BJ (cell line): ENCODE measurements around the gene B3GNT9. TPM values are rescaled to one million over a fixed set of nuclear protein-coding genes. Genes with fewer than 3 reads are reported as not detected.

ENCODE experiments used
- CTCF ChIA-PET: fragments of 350-600 bp; formaldehyde crosslinking; extraction: SDS; loops from one replicate; lab custom pipeline; 2021; ENCODE audit warnings: antibody characterized with exemption, inconsistent platforms; lab: Yijun Ruan, JAX
- POLR2A ChIA-PET: fragments of 300-600 bp; sonication (Branson Sonifier 250); formaldehyde crosslinking; extraction: SDS; loops from one replicate; lab custom pipeline; 2021; ENCODE audit warnings: antibody characterized with exemption; lab: Charles Lee
- DNase-seq: peaks from one replicate; pipeline ENCODE4 v3.0.0-alpha.2; 2011; ENCODE audit warnings: low read depth
- H3K27me3 ChIP-seq: 2 replicates; pipeline ENCODE4 v1.6.0; 2011; ENCODE audit warnings: low read length; ENCODE audit not compliant: control insufficient read depth, insufficient read depth
- H3K36me3 ChIP-seq: 2 replicates; pipeline ENCODE4 v1.5.1; 2011; ENCODE audit warnings: low read length; ENCODE audit not compliant: control insufficient read depth, insufficient read depth
- H3K4me3 ChIP-seq: 2 replicates; pipeline ENCODE4 v1.5.1; 2011; ENCODE audit warnings: low read depth, mild to moderate bottlenecking, control low read depth, low read length
- polyA plus RNA-seq: library from polyadenylated mRNA; depleted of rRNA; stranded (reverse); fragments of >200 nt; gene quantifications from 2 replicates; pipeline ENCODE4 v1.2.3, GENCODE V29; 2011
- TF ChIP-seq, protein P1 (sequence below): IDR thresholded peaks from 2 replicates; pipeline ENCODE4 v1.5.1; 2011; ENCODE audit warnings: low read depth, mild to moderate bottlenecking, control low read depth, inconsistent platforms, low read length, moderate library complexity; ENCODE audit not compliant: insufficient read depth

Gene B3GNT9
- polyA plus RNA-seq, 1 experiment = 34.9 TPM

DNA sequence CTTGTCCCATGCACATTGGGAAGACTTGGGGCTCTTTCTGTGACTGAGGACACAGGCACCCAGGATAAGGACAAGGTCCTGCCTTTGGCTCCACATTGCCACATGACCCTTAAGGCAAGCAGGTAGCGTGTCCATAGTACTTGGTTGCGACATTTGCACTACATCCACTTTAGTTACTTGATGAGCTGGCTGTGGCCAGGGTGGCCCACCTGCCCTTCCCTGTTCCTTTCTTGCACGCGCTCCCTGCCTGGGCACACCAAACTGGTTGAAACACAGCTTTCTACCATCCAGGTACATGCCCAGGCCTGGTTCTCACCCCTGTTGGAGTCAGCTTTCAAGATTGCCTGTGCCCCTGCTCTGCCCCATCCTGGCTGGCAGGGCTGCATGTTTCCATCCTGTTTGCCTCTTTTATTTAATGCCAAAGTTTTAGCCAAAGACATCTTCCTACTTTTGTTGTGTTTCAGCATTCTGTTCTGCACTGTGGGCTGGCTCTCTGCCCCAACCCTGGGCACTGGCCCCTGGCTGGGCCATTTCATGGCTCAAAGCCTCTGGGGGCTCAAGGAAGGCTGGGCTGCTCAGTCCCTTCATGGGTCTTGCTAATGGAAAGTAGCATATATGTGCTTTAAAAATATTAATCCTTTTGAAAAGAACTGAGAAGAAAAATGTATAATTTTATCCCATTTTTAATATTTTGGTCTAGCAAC is 3.2 kb downstream of the B3GNT9 start:
- Histone ChIP-seq H3K4me3 (no peak overlapping the region), H3K27me3 (no peaks in the 10 kb centered on the region), H3K36me3 (peaks cover 25% of the 10 kb centered on the region)
- ChIA-PET POLR2A (interaction anchor here (0.6 kb wide), 1 partner anchor 103 kb away, joined by 4 read pairs; no protein-coding TSS in a partner anchor), CTCF (interaction anchor here (0.5 to 0.8 kb wide), 2 partner anchors 46 to 62 kb away, joined by 3 to 4 read pairs; no protein-coding TSS in a partner anchor)
- no peak for DNase-seq
- TF ChIP-seq, protein P1, sequence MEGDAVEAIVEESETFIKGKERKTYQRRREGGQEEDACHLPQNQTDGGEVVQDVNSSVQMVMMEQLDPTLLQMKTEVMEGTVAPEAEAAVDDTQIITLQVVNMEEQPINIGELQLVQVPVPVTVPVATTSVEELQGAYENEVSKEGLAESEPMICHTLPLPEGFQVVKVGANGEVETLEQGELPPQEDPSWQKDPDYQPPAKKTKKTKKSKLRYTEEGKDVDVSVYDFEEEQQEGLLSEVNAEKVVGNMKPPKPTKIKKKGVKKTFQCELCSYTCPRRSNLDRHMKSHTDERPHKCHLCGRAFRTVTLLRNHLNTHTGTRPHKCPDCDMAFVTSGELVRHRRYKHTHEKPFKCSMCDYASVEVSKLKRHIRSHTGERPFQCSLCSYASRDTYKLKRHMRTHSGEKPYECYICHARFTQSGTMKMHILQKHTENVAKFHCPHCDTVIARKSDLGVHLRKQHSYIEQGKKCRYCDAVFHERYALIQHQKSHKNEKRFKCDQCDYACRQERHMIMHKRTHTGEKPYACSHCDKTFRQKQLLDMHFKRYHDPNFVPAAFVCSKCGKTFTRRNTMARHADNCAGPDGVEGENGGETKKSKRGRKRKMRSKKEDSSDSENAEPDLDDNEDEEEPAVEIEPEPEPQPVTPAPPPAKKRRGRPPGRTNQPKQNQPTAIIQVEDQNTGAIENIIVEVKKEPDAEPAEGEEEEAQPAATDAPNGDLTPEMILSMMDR = no peak

DNA sequence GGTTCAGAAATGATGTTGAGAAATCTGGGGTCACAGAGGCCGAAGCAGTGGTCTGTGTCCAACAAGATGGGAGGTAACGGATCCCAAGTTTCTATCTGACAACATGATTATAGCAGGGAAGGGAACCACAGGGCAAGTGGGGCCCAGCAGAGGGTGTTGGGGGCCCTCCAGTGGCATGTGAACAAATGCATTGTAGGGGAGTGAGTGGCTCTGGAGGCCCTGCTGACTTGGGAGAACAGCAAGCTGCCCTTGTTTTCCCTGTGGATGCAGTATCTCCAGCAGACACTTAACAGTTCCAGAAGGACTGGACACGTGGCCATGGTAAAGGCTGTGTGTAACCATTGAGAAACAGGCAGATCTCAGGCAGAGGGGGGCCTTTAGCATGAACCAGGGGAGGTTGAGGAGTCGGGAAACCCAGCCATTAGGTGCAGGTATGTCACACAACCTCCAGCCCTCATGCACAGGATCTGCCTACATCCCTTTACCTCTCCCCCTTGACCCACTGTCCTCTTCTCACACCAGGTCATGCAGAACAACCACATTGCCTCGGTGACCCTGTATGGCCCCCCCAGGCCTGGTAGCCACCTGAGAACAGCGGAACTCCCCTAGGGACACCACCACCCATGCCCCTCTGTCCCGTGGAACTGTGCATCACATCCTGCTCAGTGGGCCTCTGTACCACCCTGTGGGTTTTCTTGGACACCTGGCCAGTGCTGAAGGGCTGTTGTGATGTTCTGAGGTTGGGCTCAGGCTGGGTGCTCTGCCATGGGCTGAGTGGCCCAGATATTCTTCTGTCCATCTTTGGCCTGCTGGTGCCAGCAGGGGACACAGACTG is 4.1 kb downstream of the B3GNT9 start:
- Histone ChIP-seq H3K36me3 (peaks cover 30% of the 10 kb centered on the region), H3K27me3 (no peaks in the 10 kb centered on the region), H3K4me3 (no peak overlapping the region)
- POLR2A ChIA-PET = interaction anchor here (1.0 kb wide), 1 partner anchor 129 kb away, joined by 3 read pairs; no protein-coding TSS in a partner anchor
- DNase-seq = no peak
- CTCF ChIA-PET = interaction anchor here (0.8 to 3.2 kb wide), 2 partner anchors 9 to 45 kb away, joined by 3 to 14 read pairs; no protein-coding TSS in a partner anchor
- TF ChIP-seq, protein P1 = no peak

DNA sequence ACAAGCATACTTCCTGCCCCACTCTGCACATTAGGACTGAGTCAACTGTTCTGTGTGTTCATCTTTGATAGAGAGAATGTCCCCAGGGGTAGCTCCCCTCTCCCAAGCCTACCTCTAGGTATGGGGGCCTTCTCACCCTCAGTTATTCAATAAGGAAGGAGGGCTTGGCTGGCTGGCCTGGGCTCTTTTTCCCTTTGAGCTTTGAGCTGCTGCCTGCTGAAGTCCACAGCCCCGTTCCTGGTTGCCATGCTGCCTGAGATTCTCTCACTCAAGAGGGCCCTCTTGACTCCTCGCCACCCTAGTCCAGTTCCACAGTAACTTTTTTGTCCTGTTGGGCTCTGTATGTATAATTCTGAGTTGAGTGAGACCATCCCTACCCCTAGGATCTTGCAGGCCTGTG is 5.1 kb downstream of the B3GNT9 start:
- ChIA-PET POLR2A (no interaction called here), CTCF (interaction anchor here (1.2 to 3.2 kb wide), 3 partner anchors 10 to 128 kb away, joined by 3 to 14 read pairs (median 12); no protein-coding TSS in a partner anchor)
- H3K4me3 ChIP-seq = no peak overlapping the region
- no peak for DNase-seq
- TF ChIP-seq, protein P1 = no peak
- peaks cover 36% of the 10 kb centered on the region for H3K36me3 ChIP-seq
- H3K27me3 ChIP-seq = no peaks in the 10 kb centered on the region

DNA sequence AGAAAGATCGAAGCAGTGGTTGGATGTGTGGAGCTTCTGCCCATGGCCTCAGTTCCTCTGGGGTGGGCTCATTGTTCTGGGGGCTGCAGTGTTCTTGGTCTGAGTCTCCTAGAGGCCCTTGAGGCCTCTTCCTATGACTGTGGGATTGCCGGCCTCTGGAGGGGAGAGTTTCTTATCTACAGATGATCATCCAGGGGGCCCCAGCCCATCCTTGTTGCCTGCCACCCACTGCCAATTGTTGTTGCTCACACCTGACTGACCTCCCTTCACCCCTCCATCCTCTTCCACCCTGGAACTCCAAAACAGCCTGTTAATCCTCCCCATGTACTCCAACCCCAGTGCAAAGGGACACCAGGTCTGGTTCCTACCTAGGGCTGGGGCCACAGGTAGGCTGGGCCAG is 5.9 kb downstream of the B3GNT9 start:
- POLR2A ChIA-PET = no interaction called here
- CTCF ChIA-PET = interaction anchor here (1.2 to 3.2 kb wide), 3 partner anchors 10 to 127 kb away, joined by 3 to 14 read pairs (median 12); no protein-coding TSS in a partner anchor
- TF ChIP-seq, protein P1 = no peak
- H3K27me3 ChIP-seq = no peaks in the 10 kb centered on the region
- peaks cover 40% of the 10 kb centered on the region for H3K36me3 ChIP-seq
- H3K4me3 ChIP-seq = no peak overlapping the region
- DNase-seq = no peak

DNA sequence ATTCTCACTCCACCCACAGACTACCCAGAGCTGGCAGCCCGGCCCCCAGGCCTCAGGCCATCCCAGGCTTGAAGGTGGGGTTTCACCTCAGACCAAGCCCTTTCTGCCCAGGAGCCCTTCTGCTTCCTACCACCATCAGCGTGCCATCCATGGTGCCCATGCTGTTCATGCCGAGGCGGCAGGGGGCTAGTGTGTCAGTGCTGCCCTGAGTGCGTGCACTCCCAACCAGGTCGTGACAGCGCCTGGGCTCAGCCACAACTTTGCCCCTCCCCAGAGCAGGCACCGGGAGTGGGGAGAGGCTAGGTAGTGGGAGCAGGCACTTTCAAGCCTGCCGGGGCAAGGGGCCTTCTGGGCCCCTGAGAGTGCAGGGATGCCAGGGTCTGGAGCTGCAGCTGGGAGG is 8.5 kb downstream of the B3GNT9 start:
- Histone ChIP-seq H3K36me3 (peaks cover 33% of the 10 kb centered on the region), H3K4me3 (no peak overlapping the region), H3K27me3 (no peaks in the 10 kb centered on the region)
- ChIA-PET CTCF (interaction anchor here (0.6 to 1.5 kb wide), 3 partner anchors 18 to 166 kb away, joined by 3 to 4 read pairs (median 3); partner anchors contain the start of genes FBXL8 and TRADD), POLR2A (no interaction called here)
- DNase-seq = no peak
- TF ChIP-seq, protein P1 = no peak
